HG03280 (cell line): ENCODE results near the gene DPH1.

ENCODE experiments used
- ATAC-seq: cut with Tn5 transposase; IDR thresholded peaks from one replicate; pipeline ENCODE4 v1.9.1; 2021; ENCODE audit warnings: mild to moderate bottlenecking, moderate library complexity; ENCODE audit not compliant: unreplicated experiment

DPH1 gene

DNA sequence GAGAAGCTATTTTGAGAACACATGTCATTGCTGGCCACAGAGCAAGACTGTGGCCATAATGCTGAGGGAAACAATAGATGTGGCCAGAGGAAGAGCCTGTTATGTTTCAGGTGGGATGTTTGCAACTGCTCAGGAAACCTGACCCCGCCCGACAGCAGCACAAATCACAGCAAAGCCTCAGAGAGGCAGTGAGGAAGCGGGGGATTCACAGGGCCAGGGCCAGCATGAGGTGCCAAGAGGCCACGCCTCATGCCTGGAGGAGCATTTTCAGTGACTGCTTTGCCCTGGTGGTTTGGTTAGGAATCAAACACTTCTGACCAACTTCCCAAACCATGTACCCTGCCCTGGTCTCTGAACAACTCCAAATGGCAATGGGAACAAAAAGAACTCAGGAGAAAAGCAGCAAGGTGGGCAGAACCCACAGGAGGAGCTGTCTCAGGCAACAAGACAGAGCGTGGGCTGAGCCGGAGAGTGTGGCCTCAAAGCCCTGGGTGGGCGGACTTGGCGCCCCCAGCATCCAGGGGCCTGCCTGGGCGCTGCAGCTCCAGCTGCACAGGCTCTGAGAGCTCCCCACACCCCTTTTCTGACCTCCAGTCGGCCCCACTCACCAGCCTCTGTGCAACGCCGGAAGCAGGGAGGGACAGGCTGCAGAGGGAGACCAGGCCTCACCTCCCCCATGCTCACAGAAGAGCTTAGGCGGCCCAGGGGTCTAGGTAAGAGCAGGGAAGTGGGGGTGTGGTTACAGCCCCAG, 45.6 kb downstream of the DPH1 start:
- ATAC-seq: no peak

DNA sequence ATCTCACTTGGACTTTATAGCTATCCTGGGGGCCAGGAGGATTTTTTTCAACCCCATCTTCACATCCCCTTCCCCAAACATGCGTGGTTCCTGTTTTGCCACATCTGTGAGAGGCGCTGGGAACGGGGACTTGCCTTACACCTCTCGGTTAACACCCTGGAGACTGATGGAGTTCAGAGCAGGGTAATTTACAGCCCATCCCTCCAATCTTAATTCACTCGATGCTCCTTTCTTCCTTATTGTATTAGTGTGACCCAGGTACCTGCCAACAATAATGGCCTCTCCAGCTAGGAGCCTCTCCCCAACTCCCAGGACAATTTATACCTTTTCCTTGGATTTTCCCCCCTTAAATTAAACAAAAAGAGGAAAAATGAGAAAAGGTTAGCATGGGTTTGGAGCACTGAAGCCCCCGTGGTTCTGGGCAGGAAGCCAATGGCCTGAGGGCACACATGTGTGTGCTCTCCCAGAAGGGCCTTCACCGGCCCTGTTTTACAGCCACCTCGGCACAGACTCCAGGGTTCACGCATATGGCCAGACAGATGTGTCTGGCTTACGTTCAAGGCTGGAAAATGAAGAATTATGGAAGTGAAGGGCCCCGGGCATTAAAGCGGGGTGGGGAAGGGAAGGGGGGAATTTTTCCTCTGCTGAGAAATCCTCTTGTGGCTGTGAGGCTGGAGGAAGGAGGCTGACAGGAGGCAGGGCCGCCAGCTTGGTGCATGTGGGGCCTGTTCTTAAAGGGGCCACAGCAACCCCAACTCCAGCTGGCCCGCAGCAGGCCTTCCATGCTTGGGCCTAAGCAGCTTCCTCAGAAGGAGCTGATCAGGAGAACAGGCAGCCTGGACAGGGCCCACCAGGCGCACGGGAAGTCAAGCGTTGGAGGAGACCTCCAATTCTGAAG, 46.4 kb downstream of the DPH1 start:
- no peak for ATAC-seq

DNA sequence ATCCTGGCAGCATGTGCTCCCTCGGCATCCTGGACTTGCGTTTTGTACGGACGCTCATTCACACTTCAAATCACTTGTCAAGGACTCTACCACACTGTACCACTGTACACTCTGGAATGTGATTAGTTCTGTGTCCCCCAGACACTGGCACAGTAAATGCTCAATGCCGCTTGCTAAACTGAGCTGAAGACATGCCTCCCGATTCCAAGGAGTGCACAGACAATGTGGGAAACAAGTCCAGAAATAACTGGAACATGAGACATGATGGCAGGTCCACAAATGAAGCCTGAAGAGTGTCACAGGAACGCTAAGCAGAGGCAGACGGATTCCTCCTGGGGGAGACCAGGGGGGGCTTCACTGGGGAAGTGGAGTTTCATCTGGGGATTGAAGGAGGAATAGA, 47.1 kb downstream of the DPH1 start:
- no peak for ATAC-seq

DNA sequence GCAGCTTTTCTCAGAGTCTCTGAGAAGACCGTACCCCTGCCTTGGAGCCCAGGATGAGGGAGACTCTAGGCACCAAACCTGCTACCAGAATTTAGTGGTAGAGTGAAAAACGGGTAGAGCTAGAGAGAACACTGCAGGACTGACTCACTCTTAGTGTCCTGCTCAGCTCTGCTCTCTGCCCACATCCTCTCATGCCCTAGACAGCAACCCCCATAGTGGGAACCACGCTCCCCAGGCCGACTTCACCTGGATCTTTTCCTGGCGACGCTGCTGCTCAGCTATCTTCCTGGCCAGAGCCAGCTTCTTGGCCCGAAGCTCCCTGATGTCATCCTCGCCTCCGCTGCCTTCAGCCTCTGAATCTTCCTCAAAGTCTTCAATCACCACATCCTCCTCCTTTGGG, 51.6 kb downstream of the DPH1 start:
- no peak for ATAC-seq

DNA sequence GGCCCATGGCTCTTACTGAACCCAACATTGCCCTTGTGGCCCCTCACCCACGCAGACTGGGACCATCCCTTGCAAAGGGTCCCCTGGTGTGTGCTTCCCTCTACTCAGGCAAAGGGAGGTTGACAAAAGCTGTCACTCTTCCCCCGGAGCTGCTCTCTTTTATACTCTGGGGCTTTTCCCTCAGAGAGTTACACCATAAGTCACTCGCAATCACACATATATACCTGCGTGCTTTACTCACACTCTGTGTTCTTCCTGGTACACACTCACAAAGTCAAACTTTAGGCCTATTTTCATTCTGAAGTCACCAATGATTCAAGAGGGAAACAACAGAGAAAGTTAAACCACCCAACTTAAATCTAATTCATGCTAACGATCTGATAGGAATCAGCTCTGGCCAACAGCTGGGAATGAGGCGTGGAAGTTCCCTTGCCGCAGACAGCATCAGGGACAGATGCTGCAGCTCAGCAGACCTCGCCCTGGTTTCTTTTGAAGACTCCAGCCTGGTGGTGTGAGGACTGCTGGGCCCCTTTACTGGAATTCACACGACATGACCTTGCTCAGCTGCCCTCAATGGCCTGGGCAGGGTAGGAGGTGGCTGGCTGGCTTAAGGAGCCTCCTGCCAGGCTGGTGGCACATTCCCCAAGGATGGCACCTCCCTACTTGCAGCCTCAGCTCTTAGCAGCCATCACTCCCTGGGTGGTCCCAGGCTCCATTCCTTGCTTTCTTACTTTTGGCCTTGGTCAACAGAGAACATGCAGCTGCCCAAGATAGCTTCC, 52.2 kb downstream of the DPH1 start:
- no peak for ATAC-seq

DNA sequence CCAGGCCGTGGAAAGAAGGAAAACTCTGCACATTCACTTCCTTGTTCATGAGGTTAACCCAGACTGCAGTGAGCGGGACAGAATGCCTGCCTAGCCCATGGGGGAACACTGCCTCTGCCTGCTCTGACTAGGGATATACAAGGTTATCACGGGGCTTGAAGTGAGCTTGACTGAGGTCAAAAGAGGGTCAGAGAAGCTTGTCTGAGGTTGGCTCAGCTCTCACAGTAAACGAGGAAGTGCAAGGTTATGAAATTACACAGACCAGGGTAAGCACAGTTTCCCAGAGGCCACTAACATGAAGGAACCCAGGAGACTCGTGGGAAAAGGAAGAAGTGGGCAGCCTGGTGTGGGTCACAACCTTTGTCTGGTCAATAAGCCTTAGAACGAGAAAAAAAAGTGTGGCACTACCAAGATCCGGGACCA, 53.7 kb downstream of the DPH1 start:
- no peak for ATAC-seq

DNA sequence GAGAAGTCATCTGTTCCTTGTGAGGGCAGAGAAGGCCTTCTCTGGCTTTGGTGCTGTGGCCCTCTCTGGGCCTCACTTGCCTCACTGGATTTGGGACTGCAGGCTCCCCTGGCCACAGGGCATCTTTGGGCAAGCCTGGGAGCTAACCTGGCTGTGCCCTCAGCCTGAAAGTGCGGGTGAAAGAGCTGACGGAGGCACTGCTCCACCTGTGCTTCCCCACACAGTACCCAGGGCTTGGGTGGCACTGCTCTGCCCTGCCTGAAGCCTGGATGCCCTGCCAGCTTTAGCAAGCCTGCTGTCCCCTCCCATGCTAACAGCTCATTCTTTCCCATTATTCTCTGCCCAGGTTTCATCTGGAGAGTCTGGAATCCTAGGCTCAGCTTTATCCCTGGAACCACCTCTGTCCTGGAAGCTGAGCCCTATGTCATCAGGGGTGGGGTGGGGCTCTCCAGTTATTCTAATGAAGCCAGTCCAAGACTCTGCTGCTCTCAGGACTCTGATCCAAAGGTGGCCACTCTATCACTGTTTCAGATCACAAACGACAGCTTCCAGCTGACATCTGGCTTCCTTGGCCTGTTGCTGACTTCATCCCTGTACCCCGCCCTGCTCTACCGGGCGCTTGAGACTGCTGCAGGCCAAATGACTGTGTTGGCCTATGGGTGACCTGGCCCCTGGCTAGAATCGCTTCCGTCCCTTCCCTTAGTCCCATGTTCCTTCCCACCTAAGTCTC, 54.2 kb downstream of the DPH1 start:
- ATAC-seq: no peak

DNA sequence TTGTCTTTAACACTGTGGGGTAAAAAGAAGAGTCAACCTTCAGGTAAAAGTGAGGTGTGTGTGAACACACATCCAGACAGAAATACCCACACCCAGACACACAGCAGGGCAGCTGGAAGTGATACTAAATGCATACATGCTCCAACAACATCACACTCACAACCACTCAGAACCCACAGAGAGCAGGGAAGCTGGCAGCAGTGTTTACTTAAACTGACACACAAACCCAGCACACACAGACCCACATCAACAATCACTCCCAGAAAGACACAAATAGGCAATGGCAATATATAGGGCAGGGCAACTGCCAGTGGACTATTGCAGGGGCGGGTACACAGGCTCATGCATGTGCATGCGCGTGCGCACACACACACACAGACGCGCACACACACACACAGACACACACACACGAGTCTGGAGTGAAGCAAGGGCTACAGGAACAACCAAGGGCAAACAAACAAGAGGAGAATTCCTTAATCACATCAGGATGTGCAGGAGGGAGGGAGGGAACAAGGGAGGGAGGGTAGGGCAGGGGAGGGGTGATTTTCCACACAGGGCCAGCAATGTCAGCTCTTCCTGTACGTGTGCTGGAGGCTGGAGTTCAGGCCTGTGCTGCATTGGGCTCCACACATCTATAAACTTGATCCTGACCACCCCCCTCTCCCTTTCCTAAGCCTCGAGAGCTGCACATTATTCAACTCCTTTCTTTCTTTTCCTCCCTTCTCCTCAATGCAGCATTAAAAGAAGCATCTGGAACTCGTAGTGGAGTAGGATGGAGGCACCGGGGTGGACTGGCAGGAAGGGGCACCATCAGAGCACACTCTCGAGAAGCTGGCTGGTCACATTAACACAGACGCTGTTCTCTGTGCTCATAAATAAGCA, 55.1 kb downstream of the DPH1 start:
- no peak for ATAC-seq

DNA sequence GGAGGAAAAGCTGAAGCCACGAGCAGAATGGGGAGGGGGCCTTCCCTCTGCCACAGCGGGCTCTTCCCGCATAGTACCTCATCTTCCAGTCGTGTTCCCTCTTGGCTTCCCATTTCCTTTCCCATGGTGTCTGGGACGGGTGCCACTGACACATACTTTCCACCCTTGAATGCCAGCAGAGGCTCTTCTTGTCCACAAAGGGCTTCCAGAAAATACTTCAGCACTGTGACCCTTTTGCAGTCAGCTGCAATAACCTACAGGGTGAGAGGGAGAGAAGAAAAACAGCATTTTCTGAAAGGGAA, 55.6 kb downstream of the DPH1 start:
- no peak for ATAC-seq

DNA sequence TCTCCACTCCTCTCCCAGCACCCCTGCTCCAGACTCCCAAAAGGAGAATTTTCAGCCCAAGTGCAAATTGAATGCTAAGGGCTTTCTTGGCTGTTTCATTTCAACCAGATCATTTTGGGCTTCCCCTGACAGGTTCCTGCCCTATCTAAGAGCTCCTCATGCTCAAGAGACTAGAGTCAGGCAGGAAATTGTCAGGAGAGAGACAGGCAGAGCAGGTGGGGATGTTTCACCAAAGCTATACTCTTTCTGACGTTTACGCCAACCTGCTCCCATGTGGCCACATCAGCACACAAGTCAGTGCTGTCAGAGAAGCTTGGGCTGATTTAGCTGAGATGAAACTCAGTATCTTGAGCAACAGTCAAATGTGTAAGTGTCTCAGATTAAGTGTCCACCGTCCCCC, 56.4 kb downstream of the DPH1 start:
- no peak for ATAC-seq

DNA sequence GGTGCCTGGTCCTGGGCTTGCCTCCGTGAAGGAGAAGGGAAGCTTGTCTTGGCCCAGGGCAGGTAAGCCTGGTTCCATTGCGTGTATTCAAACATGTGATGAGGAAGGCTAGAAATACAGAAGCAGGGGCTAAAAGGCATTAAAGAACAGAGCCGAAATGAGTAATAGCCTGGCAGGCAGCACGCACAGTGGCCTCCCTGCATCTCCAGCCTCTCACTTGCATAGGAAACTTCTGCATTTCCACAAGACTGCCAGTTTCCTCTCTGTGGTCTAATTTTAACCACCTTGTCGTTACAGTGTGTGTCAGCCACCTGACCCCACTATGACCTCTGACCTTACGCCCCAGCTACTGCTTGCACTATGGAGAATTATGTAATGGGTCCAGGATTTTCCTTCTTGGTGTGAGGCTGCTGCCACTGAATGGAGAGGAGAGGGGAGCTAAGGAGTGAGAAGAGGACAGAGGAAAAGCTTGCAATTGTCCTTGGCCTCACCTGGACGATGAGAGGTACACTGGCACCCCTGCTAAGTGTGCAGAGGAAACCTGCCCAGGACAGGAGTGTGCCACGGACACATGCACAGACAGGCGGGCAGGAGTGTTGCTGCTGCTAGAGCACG, 57.8 kb downstream of the DPH1 start:
- ATAC-seq: peak; percentile 26

DNA sequence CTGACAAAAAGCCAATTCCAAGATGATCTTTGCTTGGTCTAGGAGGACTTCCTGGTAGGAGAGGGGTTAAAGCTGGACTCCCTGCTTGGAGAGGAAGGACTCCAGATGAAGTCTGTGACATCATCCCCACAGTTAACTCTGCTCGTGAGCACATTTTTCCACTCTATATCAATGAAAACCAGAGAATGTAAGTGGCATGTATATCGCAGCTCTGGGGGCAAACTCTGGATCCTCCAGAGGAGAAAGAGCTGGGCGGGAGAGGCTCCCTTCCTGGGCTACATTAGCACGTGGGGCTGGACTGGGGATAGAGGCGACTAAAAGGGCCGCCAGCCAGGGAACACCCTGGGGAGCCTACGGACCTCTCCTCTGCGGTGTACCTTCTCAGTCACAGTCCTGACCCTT, 59.1 kb downstream of the DPH1 start:
- peak; percentile 12 for ATAC-seq

DNA sequence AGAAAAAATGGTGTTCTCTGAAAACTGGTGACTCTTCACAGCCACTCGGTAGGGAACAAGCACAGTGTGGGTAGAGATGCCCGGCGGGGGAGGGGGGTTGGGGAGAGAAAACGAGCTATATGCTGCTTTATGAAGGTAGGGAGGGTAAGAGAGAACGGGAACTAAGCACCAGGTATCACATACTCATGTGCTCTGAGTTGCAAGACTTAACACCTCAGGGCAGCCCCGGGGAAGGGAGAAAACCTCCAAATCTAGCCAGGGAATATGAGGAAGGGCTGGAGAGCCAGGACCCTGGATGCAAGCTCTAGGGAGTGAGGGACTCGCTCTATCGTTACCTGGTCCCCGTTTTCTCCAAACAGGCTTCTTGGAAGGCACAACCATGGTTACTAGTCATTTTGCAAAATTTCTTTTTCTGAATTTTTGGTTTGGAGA, 60.3 kb downstream of the DPH1 start:
- no peak for ATAC-seq

DNA sequence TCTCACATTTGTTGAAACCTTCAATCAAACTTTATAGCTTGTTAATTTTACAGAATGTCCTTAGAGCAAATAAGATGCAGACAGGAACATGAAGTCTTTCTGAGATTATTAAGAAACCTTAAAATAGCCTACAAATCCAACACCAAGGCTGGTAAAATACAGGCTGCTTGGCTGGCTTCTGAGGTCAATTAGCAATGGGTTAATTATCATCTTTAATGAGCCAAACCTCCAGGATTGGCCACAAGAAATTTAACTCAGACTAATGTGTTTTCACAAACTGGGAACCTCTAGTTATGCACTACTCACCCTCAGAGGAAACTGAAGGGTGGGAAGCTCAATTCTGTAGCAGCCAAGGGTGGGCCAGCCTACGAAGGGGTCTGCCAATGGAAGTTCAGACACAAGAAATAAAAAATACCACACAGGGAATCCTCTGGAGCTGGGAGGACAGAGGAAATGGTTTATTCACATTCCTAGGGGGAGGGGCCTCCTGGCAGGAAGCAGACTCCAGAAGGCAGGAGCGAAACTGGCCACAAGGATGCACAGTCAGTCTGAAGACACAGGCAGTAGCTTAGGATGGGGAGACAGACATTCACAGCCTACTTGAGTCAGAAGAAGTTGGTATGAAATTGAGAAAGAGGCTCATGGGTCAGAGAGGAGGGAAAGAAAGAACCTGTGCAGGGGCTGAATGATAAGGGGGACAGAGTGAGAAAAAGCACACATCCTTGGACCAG, 61.0 kb downstream of the DPH1 start:
- ATAC-seq: no peak

DNA sequence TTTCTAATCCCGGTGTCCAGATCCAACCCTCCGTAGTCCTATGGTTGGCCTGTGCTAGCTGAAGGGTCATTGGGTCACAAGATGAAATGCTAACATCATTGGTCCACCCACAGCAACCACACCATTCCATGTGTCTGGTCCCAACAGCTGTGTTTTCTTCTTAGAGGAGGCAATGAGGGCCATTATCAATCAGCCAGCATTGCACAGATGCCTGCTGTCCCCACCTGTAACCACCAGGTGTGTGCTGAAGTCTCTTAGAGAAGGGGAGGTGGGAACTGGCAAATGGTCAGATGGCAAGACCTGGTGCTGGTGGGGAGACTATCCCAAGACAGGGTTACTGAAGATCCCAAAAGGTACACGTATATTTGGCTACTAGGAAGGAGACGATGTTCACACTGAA, 62.3 kb downstream of the DPH1 start:
- ATAC-seq: no peak

DNA sequence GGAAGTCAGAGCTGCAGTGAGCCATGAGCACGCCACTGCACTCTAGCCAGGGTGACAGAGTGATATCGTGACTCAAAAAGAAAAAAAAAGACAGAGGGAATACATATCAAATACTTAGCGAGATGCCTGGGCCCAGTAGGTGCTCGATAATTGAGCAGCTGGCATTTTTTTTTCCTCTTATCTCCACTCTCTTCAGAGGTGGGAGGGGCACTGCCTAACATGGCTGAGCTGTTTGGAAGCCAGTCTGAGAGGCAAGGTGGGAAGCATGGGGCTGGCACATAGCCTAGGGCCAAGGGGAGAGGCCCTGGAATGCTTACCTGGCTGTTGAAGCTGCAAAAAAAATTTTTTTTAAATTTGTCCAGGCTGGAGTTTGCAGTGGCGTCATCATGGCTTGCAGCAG, 63.4 kb downstream of the DPH1 start:
- ATAC-seq: no peak
